ENCODE results near the gene CHRNA4.

DNA sequence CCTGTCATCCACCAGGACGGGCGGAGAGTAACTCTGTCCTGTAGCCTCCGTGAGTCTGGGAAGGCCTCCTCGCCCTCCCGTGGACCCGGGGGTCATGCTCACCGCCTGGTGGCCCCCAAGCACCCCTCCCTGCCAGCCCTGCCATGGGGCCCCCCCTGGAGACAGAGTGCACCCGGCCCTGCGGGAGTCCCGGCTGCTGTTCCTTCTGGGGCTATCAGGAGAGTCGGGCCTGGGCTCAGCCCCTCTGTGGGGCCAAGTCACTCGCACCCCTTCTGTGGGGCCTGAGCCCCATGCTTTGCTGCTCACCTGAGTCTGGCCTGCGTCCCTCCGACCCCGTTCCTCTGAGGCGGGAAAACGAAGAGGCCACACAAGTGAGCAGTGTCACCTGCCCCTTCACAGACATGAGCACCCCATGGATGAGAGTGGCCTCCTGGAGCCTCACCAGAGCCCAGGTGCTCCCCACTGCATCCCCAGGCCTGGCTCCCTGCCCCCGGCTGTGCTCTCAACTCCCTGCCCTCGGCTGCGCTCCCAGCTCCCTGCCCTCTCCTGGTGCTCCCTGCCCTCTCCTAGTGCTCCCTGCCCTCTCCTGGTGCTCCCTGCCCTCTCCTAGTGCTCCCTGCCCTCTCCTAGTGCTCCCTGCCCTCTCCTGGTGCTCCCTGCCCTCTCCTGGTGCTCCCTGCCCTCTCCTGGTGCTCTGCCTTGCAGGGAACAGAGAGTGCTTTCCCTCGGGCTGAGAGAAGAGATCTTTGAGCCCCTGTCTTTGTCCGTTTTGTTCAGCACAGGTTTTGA lies 4.6 kb upstream of the CHRNA4 start:
- TF ChIP-seq, protein P1, sequence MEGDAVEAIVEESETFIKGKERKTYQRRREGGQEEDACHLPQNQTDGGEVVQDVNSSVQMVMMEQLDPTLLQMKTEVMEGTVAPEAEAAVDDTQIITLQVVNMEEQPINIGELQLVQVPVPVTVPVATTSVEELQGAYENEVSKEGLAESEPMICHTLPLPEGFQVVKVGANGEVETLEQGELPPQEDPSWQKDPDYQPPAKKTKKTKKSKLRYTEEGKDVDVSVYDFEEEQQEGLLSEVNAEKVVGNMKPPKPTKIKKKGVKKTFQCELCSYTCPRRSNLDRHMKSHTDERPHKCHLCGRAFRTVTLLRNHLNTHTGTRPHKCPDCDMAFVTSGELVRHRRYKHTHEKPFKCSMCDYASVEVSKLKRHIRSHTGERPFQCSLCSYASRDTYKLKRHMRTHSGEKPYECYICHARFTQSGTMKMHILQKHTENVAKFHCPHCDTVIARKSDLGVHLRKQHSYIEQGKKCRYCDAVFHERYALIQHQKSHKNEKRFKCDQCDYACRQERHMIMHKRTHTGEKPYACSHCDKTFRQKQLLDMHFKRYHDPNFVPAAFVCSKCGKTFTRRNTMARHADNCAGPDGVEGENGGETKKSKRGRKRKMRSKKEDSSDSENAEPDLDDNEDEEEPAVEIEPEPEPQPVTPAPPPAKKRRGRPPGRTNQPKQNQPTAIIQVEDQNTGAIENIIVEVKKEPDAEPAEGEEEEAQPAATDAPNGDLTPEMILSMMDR (IDR thresholded peaks at IDR 0.05), result no peak
- TF ChIP-seq EP300 (IDR thresholded peaks at IDR 0.05) (no peak), POLR2A (IDR thresholded peaks at IDR 0.05) (no peak)
